Ishikawa (cell line): ENCODE results near the gene SPATA2.

Experiments used
- CEBPB ChIP-seq: IDR thresholded peaks from 2 replicates; pipeline ENCODE4 v1.6.1; 2012
- CREB1 ChIP-seq: IDR thresholded peaks from 2 replicates; pipeline ENCODE4 v1.6.1; 2012; ENCODE audit warnings: low read depth
- EGR1 ChIP-seq: IDR thresholded peaks from 2 replicates; pipeline ENCODE4 v1.6.1; 2012
- EP300 ChIP-seq: IDR thresholded peaks from 2 replicates; pipeline ENCODE4 v1.6.1; 2012; ENCODE audit warnings: borderline replicate concordance
- FOXM1 ChIP-seq: IDR thresholded peaks from 2 replicates; pipeline ENCODE4 v1.6.1; 2012; ENCODE audit warnings: low read depth, borderline replicate concordance
- NFIC ChIP-seq: IDR thresholded peaks from 2 replicates; pipeline ENCODE4 v1.6.1; 2012
- RAD21 ChIP-seq: IDR thresholded peaks from 2 replicates; pipeline ENCODE4 v1.6.1; 2012; ENCODE audit warnings: low read depth
- TAF1 ChIP-seq: IDR thresholded peaks from 2 replicates; pipeline ENCODE4 v1.6.1; 2012; ENCODE audit warnings: low read depth, mild to moderate bottlenecking
- TCF12 ChIP-seq: IDR thresholded peaks from 2 replicates; pipeline ENCODE4 v1.6.1; 2012; ENCODE audit warnings: low read depth
- TEAD4 ChIP-seq: IDR thresholded peaks from 2 replicates; pipeline ENCODE4 v1.6.1; 2012
- YY1 ChIP-seq: IDR thresholded peaks from 2 replicates; pipeline ENCODE4 v1.6.1; 2012; ENCODE audit warnings: low read depth
- ZBTB7A ChIP-seq: IDR thresholded peaks from 2 replicates; pipeline ENCODE4 v1.6.1; 2012; ENCODE audit warnings: low read depth
- TF ChIP-seq, protein P1 (sequence below): IDR thresholded peaks from 2 replicates; pipeline ENCODE4 v1.6.1; 2012; ENCODE audit warnings: low read depth, mild to moderate bottlenecking
- TF ChIP-seq, protein P2 (sequence below): IDR thresholded peaks from 2 replicates; pipeline ENCODE4 v1.6.1; 2012

DNA sequence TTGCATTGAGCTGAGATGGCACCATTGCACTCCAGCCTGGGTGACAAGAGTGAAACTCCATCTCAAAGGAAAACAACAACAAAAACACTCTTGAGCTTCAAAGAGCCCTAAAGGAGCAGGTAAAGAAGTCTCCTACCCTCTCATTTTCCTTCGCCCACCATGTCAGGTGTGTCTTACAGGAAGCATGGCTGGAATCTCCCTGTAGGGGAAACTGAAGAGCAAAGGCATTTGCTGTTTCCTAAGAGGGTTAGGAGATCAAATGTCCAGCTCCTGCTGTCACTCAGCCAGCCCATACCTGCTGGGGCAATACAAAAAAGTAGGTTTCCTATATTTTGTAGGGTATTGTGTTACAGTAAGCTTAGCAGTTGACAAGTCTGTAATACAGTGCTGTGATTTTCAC lies 43.3 kb downstream of the SPATA2 start:
- TF ChIP-seq ZBTB7A (no peak), YY1 (no peak), RAD21 (no peak), TEAD4 (no peak), TAF1 (no peak), EP300 (no peak), CREB1 (no peak), CEBPB (peak; percentile 46; the same call in 1 of the 2 replicates), FOXM1 (no peak), NFIC (no peak), EGR1 (no peak), TCF12 (no peak)
- TF ChIP-seq, protein P1, sequence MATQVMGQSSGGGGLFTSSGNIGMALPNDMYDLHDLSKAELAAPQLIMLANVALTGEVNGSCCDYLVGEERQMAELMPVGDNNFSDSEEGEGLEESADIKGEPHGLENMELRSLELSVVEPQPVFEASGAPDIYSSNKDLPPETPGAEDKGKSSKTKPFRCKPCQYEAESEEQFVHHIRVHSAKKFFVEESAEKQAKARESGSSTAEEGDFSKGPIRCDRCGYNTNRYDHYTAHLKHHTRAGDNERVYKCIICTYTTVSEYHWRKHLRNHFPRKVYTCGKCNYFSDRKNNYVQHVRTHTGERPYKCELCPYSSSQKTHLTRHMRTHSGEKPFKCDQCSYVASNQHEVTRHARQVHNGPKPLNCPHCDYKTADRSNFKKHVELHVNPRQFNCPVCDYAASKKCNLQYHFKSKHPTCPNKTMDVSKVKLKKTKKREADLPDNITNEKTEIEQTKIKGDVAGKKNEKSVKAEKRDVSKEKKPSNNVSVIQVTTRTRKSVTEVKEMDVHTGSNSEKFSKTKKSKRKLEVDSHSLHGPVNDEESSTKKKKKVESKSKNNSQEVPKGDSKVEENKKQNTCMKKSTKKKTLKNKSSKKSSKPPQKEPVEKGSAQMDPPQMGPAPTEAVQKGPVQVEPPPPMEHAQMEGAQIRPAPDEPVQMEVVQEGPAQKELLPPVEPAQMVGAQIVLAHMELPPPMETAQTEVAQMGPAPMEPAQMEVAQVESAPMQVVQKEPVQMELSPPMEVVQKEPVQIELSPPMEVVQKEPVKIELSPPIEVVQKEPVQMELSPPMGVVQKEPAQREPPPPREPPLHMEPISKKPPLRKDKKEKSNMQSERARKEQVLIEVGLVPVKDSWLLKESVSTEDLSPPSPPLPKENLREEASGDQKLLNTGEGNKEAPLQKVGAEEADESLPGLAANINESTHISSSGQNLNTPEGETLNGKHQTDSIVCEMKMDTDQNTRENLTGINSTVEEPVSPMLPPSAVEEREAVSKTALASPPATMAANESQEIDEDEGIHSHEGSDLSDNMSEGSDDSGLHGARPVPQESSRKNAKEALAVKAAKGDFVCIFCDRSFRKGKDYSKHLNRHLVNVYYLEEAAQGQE, result no peak
- TF ChIP-seq, protein P2, sequence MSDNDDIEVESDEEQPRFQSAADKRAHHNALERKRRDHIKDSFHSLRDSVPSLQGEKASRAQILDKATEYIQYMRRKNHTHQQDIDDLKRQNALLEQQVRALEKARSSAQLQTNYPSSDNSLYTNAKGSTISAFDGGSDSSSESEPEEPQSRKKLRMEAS, result no peak
